ENCODE measurements around the gene HBG1. TPM values are rescaled to one million over a fixed set of nuclear protein-coding genes. Genes with fewer than 3 reads are reported as not detected.

Gene HBG1
- total RNA-seq, 1 experiment from 2014 or later: 2.3 TPM

- in situ Hi-C loops (cut with HindIII; ENCODE audit: low pct_unique_long_range_greater_than_20kb, low sequenced_read_pairs) (no loop called here), intact Hi-C loops (cut with micrococcal nuclease; ENCODE audit: unreplicated experiment) (no loop called here)
- Histone ChIP-seq H3K27ac (ENCODE audit: low read length) (no peak overlapping the region), H3K36me3 (ENCODE audit: control insufficient read depth, insufficient read depth, low read length) (no peaks in the 10 kb centered on the region), H3K4me1 (ENCODE audit: control insufficient read depth, insufficient read depth, low read length) (no peaks in the 10 kb centered on the region), H3K27me3 (ENCODE audit: control insufficient read depth, insufficient read depth, low read length) (no peaks in the 10 kb centered on the region), H3K4me3 (ENCODE audit: low read depth in 2 of 2, low read length in 2 of 2) (no peak overlapping the region), H3K9me3 (ENCODE audit: control insufficient read depth, insufficient read depth, low read depth, low read length) (no peaks in the 10 kb centered on the region)
- DNase-seq (ENCODE audit: low read depth, low spot score) (no peak), ATAC-seq (no peak)
- ChIA-PET CTCF (no interaction called here), POLR2A (no interaction called here)
- no peak for TF ChIP-seq POLR2AphosphoS5 (IDR thresholded peaks at IDR 0.05; ENCODE audit: low read depth, low read length)
- no peak for TF ChIP-seq TCF7L2 (IDR thresholded peaks at IDR 0.05; ENCODE audit: low read depth, low read length)
- no peak for TF ChIP-seq SIN3A (IDR thresholded peaks at IDR 0.05; ENCODE audit: borderline replicate concordance, insufficient read depth, low read depth, low read length)
- TF ChIP-seq CTCF (IDR thresholded peaks at IDR 0.05): no peak
- TF ChIP-seq REST (IDR thresholded peaks at IDR 0.05; ENCODE audit: insufficient read depth in 1 of 2, low read depth in 2 of 2, low read length in 1 of 2): no peak
- no TSS peak for BruUV-seq (replicated peaks)
Measured at GRCh38 chr11:5252919-5253265, 3.2 kb upstream of the HBG1 start.

- H3K27me3 ChIP-seq (ENCODE audit: control insufficient read depth, insufficient read depth, low read length): no peaks in the 10 kb centered on the region
- BruUV-seq (replicated peaks): no TSS peak
- in situ Hi-C loops (cut with HindIII; ENCODE audit: low pct_unique_long_range_greater_than_20kb, low sequenced_read_pairs) (no loop called here), intact Hi-C loops (cut with micrococcal nuclease; ENCODE audit: unreplicated experiment) (no loop called here)
- ChIA-PET CTCF (no interaction called here), POLR2A (no interaction called here)
- no peak overlapping the region for H3K27ac ChIP-seq (ENCODE audit: low read length)
- DNase-seq (ENCODE audit: low read depth, low spot score): no peak
- H3K4me3 ChIP-seq (ENCODE audit: low read depth in 2 of 2, low read length in 2 of 2): no peak overlapping the region
- no peaks in the 10 kb centered on the region for H3K4me1 ChIP-seq (ENCODE audit: control insufficient read depth, insufficient read depth, low read length)
- TF ChIP-seq TCF7L2 (IDR thresholded peaks at IDR 0.05; ENCODE audit: low read depth, low read length) (no peak), POLR2AphosphoS5 (IDR thresholded peaks at IDR 0.05; ENCODE audit: low read depth, low read length) (no peak), SIN3A (IDR thresholded peaks at IDR 0.05; ENCODE audit: borderline replicate concordance, insufficient read depth, low read depth, low read length) (no peak)
- H3K36me3 ChIP-seq (ENCODE audit: control insufficient read depth, insufficient read depth, low read length): no peaks in the 10 kb centered on the region
- ATAC-seq: no peak
- no peaks in the 10 kb centered on the region for H3K9me3 ChIP-seq (ENCODE audit: control insufficient read depth, insufficient read depth, low read depth, low read length)
Measured at GRCh38 chr11:5252192-5252918, 2.7 kb upstream of the HBG1 start.

GRCh38 chr11:5251746-5252145 lies 2.1 kb upstream of the HBG1 start:
- Histone ChIP-seq H3K4me3 (ENCODE audit: low read depth in 2 of 2, low read length in 2 of 2) (no peak overlapping the region), H3K27me3 (ENCODE audit: control insufficient read depth, insufficient read depth, low read length) (no peaks in the 10 kb centered on the region), H3K4me1 (ENCODE audit: control insufficient read depth, insufficient read depth, low read length) (no peaks in the 10 kb centered on the region), H3K27ac (ENCODE audit: low read length) (no peak overlapping the region), H3K36me3 (ENCODE audit: control insufficient read depth, insufficient read depth, low read length) (no peaks in the 10 kb centered on the region), H3K9me3 (ENCODE audit: control insufficient read depth, insufficient read depth, low read depth, low read length) (no peaks in the 10 kb centered on the region)
- DNase-seq (ENCODE audit: low read depth, low spot score): no peak
- POLR2A ChIA-PET: no interaction called here
- CTCF ChIA-PET: no interaction called here
- no TSS peak for BruUV-seq (replicated peaks)
- in situ Hi-C loops (cut with HindIII; ENCODE audit: low pct_unique_long_range_greater_than_20kb, low sequenced_read_pairs) (no loop called here), intact Hi-C loops (cut with micrococcal nuclease; ENCODE audit: unreplicated experiment) (no loop called here)
- ATAC-seq: no peak
- TF ChIP-seq CTCF (IDR thresholded peaks at IDR 0.05): no peak
- no peak for TF ChIP-seq REST (IDR thresholded peaks at IDR 0.05; ENCODE audit: insufficient read depth in 1 of 2, low read depth in 2 of 2, low read length in 1 of 2)
- no peak for TF ChIP-seq POLR2AphosphoS5 (IDR thresholded peaks at IDR 0.05; ENCODE audit: low read depth, low read length)
- no peak for TF ChIP-seq TCF7L2 (IDR thresholded peaks at IDR 0.05; ENCODE audit: low read depth, low read length)
